Astrocyte (in vitro differentiated cells and primary cell): ENCODE measurements around the gene ENPP4.

Experiments used
- EZH2 ChIP-seq: IDR thresholded peaks from 2 replicates; pipeline ENCODE4 v1.6.1; 2012; ENCODE audit warnings: mild to moderate bottlenecking, low read length, inconsistent platforms; ENCODE audit not compliant: insufficient read depth
- TF ChIP-seq, protein P1 (sequence below): IDR thresholded peaks from 2 replicates; pipeline ENCODE4 v1.5.1; 2011; ENCODE audit warnings: low read depth, mild to moderate bottlenecking, inconsistent platforms, low read length, moderate library complexity; ENCODE audit not compliant: insufficient read depth

GRCh38 chr6:46129291-46129628 lies 529 bp upstream of the ENPP4 start:
- TF ChIP-seq, protein P1, sequence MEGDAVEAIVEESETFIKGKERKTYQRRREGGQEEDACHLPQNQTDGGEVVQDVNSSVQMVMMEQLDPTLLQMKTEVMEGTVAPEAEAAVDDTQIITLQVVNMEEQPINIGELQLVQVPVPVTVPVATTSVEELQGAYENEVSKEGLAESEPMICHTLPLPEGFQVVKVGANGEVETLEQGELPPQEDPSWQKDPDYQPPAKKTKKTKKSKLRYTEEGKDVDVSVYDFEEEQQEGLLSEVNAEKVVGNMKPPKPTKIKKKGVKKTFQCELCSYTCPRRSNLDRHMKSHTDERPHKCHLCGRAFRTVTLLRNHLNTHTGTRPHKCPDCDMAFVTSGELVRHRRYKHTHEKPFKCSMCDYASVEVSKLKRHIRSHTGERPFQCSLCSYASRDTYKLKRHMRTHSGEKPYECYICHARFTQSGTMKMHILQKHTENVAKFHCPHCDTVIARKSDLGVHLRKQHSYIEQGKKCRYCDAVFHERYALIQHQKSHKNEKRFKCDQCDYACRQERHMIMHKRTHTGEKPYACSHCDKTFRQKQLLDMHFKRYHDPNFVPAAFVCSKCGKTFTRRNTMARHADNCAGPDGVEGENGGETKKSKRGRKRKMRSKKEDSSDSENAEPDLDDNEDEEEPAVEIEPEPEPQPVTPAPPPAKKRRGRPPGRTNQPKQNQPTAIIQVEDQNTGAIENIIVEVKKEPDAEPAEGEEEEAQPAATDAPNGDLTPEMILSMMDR, result no peak
- TF ChIP-seq EZH2, result no peak
